ENCODE measurements around the gene SYT9.

The SYT9 gene, protein sequence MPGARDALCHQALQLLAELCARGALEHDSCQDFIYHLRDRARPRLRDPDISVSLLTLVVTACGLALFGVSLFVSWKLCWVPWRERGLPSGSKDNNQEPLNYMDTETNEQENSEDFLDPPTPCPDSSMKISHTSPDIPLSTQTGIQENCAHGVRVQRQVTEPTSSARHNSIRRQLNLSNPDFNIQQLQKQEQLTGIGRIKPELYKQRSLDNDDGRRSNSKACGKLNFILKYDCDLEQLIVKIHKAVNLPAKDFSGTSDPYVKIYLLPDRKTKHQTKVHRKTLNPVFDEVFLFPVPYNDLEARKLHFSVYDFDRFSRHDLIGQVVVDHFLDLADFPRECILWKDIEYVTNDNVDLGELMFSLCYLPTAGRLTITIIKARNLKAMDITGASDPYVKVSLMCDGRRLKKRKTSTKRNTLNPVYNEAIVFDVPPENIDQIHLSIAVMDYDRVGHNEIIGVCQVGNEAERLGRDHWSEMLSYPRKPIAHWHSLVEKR

GRCh38 chr11:7251836-7252682 is at the start of gene SYT9:
Gene SYT9 (plus strand): TSS chr11:7251904. CDS start chr11:7252187, 283 bp downstream.
- DNase-seq (ENCODE audit: low read depth), result peak; percentile 36

- DNase-seq (ENCODE audit: low read depth), result no peak
Measured at GRCh38 chr11:7202412-7202811, 49.3 kb upstream of the SYT9 start.

GRCh38 chr11:7204778-7205177 is 46.9 kb upstream of the SYT9 start:
- peak; percentile 68 for DNase-seq (ENCODE audit: low read depth)

GRCh38 chr11:7208391-7208790 is 43.3 kb upstream of the SYT9 start:
- no peak for DNase-seq (ENCODE audit: low read depth)

DNA sequence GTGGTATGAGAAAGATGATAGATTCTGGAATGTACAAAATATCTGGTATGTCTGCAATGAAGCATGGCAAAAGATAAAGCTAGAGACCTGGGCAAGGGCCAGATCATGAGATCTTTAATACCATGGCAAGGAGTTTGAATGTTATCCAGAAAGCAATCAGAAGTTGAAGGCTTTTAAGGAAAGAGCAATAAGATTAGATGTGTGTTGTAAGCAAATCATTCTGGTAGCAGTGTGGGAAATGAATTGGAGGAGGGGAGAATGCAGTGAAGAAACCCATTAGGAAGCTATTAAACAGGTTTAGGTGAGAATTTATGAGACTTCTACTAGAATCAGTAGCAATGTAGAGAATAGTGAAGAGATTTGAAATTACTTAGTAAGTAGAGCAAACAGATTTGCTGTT is 32.2 kb upstream of the SYT9 start:
- DNase-seq (ENCODE audit: low read depth), result no peak

GRCh38 chr11:7220636-7221035 is 31.1 kb upstream of the SYT9 start:
- DNase-seq (ENCODE audit: low read depth), result no peak

DNA sequence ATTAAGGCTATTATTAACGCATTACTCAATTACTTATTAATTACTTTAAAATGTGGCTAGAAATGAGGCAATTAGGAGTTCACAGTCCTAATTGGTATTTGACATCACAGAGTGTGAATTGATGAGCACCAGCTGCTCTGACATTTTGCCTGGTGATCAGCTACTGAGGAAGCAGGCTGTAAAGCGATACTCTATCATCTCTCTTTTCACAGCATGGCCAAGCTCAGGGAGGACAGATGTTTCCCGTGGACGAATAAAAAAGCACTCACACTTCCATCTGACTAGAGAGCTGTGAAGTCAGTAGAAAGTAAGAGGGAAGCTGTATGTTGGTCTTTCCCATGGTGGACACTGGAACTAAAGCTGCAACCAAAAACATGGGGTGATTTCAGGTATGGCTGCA is 29.1 kb upstream of the SYT9 start:
- DNase-seq (ENCODE audit: low read depth), result no peak

DNA sequence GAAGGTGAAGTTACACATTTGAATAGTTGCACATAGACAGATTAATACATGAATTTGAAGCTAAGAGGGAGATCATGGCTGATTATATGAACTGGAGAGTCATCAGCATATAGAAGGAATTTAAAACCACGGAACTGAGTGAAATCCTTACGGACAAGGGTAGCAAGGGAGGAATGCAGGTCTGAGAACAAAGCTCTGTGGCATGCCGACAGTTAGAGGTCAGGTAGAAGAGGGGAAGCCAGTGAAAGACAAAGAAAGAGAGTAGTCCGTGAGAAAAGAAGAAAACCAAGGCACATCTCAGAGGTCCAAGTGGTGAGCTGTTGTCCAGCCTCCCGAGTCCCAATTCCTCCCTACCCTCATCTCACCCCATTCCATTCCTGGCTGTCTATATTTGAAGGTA is 11.8 kb upstream of the SYT9 start:
- DNase-seq (ENCODE audit: low read depth), result no peak

GRCh38 chr11:7245341-7245740 is 6.4 kb upstream of the SYT9 start:
- no peak for DNase-seq (ENCODE audit: low read depth)

DNA sequence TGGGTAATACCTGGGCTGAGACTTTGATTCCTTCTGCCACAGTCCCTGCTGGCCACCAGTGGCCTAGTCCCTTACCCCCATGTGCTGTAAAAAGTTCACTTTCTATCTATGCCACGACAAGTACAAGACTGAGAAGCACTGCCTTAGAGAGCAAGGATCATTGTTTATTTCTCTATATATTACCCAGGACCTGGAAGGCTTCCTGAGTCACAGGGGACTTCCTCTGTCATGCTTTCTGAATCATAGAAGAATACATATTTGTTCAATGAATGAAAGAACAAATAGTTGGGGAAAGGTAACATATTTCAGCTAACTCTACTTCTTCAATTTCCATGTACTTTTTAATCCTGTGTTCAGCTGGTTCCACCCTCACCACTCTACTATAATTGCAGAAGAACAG is 5.5 kb upstream of the SYT9 start:
- DNase-seq (ENCODE audit: low read depth), result no peak

- DNase-seq (ENCODE audit: low read depth), result no peak
Measured at GRCh38 chr11:7250166-7250565, 1.5 kb upstream of the SYT9 start.

DNA sequence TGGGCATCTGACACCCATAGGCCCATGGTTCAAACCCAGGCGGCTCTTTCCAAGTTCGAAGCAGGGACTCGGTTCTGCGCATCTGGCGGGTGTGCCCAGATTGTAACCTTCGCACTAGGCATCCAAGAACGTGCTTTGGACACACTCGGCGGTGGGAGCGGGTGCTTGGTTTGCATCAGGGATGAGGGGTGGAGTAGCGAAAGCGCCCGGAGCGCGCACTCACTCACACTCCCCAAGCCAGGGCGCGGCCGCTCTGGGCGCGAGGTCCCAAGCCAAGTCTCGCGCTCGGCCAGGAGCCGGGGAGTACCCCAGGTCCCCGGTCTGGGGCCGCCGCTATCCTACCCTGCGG is 243 bp upstream of the SYT9 start:
- no peak for DNase-seq (ENCODE audit: low read depth)

- DNase-seq (ENCODE audit: low read depth), result no peak
Measured at GRCh38 chr11:7252683-7253213, 1.0 kb downstream of the SYT9 start.

DNA sequence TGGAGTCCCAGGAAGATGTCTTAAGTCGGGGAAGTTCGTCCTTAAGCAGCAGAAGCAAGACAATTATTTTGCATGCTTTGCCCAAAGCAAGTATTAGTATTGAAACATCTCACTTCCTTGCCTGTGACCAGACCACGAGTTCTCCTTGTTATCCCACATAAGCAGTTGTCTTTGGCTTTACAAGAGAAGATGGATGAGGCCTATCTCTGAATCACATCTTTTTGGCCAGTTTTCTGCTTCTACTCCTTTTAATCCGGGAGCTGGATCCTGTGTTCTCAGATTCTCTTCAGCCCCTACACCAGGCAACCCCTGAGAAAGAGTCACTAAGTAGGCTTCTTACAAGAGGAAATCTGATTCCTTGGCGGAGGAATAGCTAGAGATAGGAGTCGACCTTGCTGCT is 2.1 kb downstream of the SYT9 start:
- DNase-seq (ENCODE audit: low read depth), result no peak

DNA sequence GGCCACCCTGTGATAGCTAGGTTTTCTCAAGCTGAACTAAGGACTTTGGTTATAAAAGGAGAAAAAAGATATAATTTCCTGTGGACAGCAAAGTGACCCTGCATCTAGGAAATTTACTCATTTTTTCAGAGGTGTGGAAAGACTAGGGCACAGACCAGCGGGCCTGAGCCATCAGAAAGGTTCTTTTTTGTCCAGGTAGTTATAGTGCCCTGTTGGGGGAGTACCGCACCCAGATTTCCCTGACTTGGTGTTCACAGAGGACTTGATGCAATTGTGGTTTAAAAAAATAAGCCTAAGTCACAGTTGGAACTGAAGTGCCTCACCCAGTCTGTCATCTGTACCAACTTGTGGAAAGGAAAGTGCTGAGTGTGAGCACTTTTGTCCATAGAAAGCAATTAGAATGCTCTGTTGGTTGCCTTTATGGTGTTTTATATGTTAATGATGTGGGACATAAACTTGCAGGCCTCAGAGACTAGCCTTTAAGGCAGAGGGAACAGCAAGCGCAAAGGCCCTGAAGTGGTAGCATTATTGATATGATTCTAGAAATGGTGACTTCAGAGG is 3.1 kb downstream of the SYT9 start:
- DNase-seq (ENCODE audit: low read depth), result no peak

- DNase-seq (ENCODE audit: low read depth), result no peak
Measured at GRCh38 chr11:7256943-7257342, 5.2 kb downstream of the SYT9 start.

DNA sequence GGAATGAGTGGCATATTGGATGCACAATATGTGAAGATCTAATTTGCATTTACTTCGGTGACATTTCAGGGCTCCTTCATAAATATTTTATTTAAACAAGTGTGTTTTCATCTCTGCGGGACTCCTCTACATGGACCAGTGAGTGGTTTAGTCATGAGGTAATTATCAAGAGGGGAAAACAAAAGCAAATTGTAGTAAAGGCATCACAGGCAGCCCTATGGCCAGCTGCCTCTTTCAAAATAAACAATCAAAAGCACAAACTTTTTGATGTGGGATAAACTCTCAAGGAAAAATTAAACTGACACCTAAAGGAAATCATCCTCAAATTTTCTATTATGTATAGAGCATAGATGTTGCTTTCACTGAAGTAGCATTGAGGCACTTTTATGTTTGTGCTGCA is 6.0 kb downstream of the SYT9 start:
- no peak for DNase-seq (ENCODE audit: low read depth)

DNA sequence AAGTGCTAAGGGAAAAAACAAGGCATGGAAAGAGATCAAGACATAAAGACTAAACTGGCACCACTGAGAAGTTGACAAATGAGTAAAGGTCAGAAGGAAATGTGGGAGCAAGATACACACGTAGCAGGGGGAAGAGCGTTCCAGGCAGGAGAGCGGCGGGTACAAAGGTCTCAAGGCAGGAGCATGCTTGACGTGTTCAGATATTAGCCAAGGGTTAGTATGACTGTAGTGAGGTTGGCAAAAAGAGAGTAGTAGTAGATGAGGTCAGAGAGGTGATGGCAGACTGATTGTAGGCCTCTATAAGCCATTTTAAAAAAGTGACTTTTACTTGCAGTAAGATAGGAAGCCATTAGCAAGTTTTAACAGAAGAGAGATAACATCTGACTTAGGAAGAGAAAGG is 9.9 kb downstream of the SYT9 start:
- no peak for DNase-seq (ENCODE audit: low read depth)

DNA sequence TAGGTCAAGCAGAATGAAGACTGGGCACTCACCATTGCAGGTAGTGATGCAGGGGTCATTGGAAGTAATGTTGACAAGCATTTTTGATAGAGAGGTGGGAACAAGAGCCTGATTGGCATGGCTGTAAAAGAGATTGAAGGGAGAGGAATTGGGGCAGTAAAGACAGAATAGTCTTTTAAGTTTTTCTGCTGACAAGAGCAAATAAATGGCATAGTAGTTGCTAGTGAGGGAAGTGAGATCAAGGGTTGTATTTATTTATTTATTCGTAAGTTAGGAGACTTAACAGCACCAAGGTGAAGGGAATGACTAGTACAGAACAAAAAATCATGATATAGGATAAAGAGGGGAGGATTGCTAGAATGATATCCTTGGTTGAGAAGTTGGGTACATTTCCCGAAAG is 11.0 kb downstream of the SYT9 start:
- DNase-seq (ENCODE audit: low read depth), result no peak

DNA sequence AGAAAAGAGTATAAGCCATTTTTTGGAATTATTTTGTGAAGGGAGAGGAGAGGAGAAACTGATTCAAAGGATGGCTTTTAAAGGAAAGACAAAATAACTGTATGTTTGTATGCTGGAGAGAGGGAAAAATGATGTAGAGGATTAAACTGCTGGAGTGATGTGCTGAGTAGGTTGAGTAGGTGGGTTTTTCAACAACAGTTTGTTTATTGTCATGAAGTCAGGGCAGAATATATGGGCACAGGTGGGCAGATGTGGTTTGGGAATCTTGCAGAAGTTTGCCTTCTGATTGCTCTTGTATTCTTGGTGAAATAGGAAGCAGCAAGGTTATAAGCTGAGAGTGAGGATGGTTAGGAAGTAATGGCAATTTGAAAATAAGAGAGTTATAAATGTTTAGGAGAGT is 12.1 kb downstream of the SYT9 start:
- DNase-seq (ENCODE audit: low read depth), result no peak

GRCh38 chr11:7268758-7269157 is 17.1 kb downstream of the SYT9 start:
- no peak for DNase-seq (ENCODE audit: low read depth)

GRCh38 chr11:7270233-7270865 is 18.6 kb downstream of the SYT9 start:
- DNase-seq (ENCODE audit: low read depth), result no peak
